ENCODE data around the gene STX11.
A peak's percentile ranks its signal among the peaks of the same experiment; 100 is the strongest.

The STX11 gene

DNA sequence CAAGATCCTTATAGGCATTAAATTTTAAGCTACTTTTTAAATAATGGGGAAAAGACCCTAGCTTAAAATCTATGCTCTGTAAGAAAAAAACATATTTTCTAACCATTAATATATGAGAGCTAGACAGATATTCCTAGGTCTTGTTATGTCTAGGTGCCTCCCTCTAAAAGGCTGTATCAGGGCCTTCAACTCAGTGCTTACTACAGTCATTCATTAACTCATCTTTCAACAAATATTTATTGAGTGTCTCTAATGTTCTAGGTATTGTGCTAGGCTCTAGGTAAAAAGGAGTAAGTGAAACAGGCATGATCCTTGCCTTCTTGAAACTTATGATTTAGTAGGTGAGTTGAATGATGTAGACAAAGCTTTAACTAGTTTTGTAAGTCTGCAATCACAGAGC lies 6.4 kb upstream of the STX11 start:
- no peak for DNase-seq

- no peak for DNase-seq
Observed at GRCh38 chr6:144144996-144145395, 5.3 kb upstream of the STX11 start.

- no peak for DNase-seq
Observed at GRCh38 chr6:144145541-144145940, 4.8 kb upstream of the STX11 start.

DNA sequence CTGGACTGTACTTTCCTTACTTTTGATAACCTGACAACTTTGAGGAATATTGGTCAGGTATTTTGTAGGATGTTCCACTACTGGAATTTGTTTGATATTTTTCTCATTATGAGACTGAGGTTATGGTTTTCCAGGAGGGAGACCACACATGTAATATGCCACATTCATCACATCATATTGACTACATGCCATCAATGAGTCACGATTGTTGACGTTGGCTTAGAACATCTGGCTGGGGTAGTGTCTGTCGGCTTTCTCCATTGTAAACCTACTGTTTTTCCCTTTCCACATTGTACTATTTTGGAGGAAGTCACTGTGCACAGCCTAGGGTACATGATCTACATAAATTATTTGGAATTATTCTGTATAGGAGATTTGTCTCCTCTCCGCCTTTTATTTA lies 1.4 kb upstream of the STX11 start:
- no peak for DNase-seq

DNA sequence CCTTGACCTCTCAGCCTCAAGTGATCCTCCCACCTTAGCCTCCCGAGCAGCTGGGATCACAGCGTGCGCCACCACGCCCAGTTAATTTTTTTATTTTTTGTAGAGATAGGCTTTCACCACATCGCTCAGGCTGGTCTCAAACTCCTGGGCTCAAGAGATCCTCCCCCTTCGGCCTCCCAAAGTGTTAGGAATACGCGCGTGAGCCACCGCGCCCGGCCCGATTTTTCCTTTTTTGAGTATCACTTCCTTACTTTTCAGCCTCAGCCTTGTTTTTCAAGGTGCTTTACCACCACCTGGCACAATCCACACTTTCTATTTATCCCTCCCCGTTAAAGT lies 791 bp upstream of the STX11 start:
- no peak for DNase-seq

GRCh38 chr6:144150710-144151657 lies 667 bp downstream of the STX11 start:
- DNase-seq, result no peak

GRCh38 chr6:144152334-144152900 lies 2.1 kb downstream of the STX11 start:
- DNase-seq, result no peak

GRCh38 chr6:144153260-144153659 lies 2.9 kb downstream of the STX11 start:
- no peak for DNase-seq

DNA sequence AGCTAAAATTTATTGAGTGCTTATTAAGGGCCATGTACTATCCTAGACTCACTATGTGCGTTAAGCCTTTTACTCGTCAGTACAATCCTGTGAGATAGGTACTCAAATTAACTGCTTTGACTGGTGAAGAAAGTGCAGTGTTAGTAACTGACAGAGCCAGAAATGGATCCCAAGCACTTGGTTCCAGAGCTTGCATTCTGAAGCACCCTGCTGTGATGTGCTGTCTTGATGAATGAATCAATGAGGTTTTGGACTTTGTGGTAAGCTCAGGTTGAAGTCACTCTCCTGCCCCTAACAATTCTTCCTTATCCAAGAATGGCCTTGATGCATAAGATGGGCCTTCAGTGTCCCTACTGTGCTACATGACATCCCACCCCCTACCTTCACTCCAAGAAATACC lies 3.7 kb downstream of the STX11 start:
- DNase-seq, result no peak

DNA sequence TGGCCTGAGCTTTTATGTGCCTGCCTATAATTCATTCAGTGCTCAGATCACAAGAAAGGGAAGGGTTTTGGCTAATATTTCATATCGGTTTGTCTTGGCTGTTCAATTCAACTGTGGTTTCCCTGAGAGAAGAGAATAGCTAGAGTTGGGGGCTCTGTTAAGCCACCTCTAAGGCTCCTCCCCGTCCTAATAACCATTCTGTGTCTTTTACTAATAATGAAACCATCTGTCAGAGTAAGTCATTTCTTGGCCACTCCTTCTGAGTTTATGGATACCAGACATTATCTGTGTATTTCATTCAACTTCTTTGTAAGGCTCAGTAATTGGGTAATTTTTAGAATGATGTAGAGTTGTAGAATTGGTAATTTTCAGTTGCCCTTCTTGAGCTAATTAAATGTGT lies 5.2 kb downstream of the STX11 start:
- no peak for DNase-seq

DNA sequence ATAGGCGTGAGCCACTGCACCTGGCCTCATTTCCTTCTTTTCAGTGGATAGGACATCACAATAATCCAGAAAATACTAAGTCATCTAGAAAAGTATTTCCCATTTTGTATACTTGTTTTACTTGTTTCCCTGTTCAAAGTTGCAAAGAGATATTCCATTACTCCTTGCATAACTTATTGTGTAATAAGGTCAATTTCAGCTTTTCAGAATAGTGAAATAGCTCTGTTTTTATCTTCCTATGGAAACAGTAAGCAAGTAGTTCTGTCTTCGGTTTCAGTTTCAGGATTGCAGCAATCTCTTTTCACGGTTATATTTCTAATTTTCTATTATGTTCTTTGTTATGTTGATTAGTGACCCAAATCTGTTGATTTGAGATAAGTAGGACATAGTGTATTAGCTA lies 6.0 kb downstream of the STX11 start:
- no peak for DNase-seq

- DNase-seq, result no peak
Observed at GRCh38 chr6:144156991-144157390, 6.7 kb downstream of the STX11 start.

DNA sequence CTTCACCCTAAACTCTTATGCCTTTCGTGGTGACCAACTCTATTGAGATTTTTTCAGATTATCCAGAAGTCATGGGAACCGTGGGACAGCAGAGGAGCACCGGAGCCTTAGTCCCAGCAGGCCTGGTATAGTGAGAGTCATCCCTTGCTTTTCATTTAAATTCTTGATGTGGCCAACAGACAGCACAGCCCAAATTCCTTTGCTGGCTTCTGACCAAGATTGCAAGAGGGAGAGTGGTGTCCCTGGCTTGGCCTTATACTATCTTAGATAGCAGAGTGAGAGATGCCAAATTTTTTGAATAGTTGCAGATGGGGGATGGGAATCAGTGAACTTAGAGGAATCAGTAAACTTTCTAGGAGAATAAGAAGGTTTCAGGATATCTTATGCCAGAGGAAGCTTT lies 7.8 kb downstream of the STX11 start:
- DNase-seq, result peak; percentile 38

GRCh38 chr6:144159223-144159622 lies 8.9 kb downstream of the STX11 start:
- no peak for DNase-seq

- DNase-seq, result no peak
Observed at GRCh38 chr6:144159742-144160141, 9.4 kb downstream of the STX11 start.

- no peak for DNase-seq
Observed at GRCh38 chr6:144160431-144161005, 10.2 kb downstream of the STX11 start.

GRCh38 chr6:144161975-144162374 lies 11.7 kb downstream of the STX11 start:
- no peak for DNase-seq

- DNase-seq, result no peak
Observed at GRCh38 chr6:144162977-144163376, 12.7 kb downstream of the STX11 start.

- DNase-seq, result no peak
Observed at GRCh38 chr6:144165784-144166183, 15.5 kb downstream of the STX11 start.

DNA sequence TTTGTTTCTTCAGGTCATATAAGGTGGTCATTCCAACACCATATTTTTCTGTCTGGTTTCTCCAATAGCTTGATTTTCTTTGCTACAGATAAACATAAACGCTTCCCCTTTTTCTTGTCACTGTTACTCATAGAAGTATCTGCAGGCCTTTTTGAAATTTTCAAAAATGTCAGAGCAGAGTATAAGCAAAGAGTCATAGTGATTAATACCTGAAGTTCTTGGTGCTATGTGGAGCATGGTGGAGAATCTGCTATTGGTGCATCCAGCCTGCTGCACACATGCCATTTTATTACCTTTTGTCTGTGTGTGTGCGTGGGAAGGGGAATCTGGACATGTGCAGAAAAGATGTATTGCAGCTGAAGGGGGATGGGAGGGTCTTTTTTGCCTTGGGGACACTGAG lies 19.7 kb downstream of the STX11 start:
- DNase-seq, result no peak

GRCh38 chr6:144171406-144171805 lies 21.1 kb downstream of the STX11 start:
- DNase-seq, result no peak

GRCh38 chr6:144174006-144174405 lies 23.7 kb downstream of the STX11 start:
- DNase-seq, result no peak

DNA sequence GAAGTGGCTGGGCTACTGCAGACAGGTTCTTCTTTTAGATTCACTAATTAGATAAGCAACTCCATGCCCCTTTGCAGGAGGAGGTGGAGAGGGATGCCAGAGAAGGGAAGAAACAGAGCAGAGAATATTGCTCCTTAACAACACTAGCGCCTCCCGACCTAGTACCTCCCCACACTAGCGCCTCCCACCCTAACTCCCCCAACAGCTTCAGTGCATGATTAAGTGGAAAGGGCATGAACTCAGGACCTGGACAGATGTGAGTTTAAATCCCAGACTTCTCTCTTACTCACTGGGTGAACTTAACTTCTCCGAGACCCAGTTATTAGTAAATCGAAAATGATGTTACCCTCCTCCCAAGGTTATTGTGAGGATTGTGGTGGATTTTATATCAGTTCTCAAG lies 25.7 kb downstream of the STX11 start:
- DNase-seq, result no peak

- no peak for DNase-seq
Observed at GRCh38 chr6:144177726-144178125, 27.4 kb downstream of the STX11 start.
